SK-N-SH (cell line): ENCODE measurements around the gene HOXB5. TPM values are rescaled to one million over a fixed set of nuclear protein-coding genes. Genes with fewer than 3 reads are reported as not detected.

Source experiments
- CTCF ChIA-PET: fragments of 300-600, 350-600 bp; formaldehyde crosslinking; extraction: SDS; loops from one replicate; lab custom pipeline; 2021; lab: Yijun Ruan, JAX
- POLR2A ChIA-PET: fragments of 350-600 bp; sonication (Branson Sonifier 250); formaldehyde crosslinking; extraction: SDS; loops from one replicate; lab custom pipeline; 2020; ENCODE audit warnings: antibody characterized with exemption, inconsistent platforms; lab: Yijun Ruan, JAX
- DNase-seq: peaks from one replicate; pipeline ENCODE4 v3.0.0; 2012
- H2AFZ ChIP-seq: fragments of 200-600 bp; sonication (generic); 2 replicates; pipeline ENCODE4 v1.8.1; 2016; ENCODE audit warnings: antibody characterized with exemption, mild to moderate bottlenecking, low read depth
- H3F3A ChIP-seq: fragments of 200-600 bp; sonication (generic); replicated peaks from 2 replicates; pipeline ENCODE3; 2016; ENCODE audit warnings: antibody characterized with exemption, mild to moderate bottlenecking; ENCODE audit not compliant: insufficient read depth
- H3K27ac ChIP-seq, 2 experiments: fragments of 200-500 bp in 1 of 2; fragments of 200-600 bp in 1 of 2; sonication (Bioruptor generic) in 1 of 2; sonication (generic), shearing (Covaris generic) in 1 of 2; 2 replicates each; pipeline versions ENCODE4 v1.5.1 to v1.6.1; 2014 to 2016; ENCODE audit warnings: low read depth in 2 of 2, inconsistent platforms in 1 of 2, low read length in 1 of 2, mild to moderate bottlenecking in 1 of 2, mixed read lengths in 1 of 2
- H3K27me3 ChIP-seq: fragments of 200-600 bp; sonication (generic), shearing (Covaris generic); 2 replicates; pipeline ENCODE4 v1.6.1; 2016; ENCODE audit warnings: mixed run types; ENCODE audit not compliant: insufficient read depth
- H3K36me3 ChIP-seq, 2 experiments: fragments of 200-500 bp in 1 of 2; fragments of 200-600 bp in 1 of 2; sonication (Bioruptor generic) in 1 of 2; sonication (generic) in 1 of 2; replicated peaks in 1 of 2; 2 replicates each; pipeline versions ENCODE3 to v1.5.1; 2014 to 2016; ENCODE audit warnings: low read length in 1 of 2, mild to moderate bottlenecking in 1 of 2; ENCODE audit not compliant: insufficient read depth in 2 of 2, control insufficient read depth in 1 of 2
- H3K4me1 ChIP-seq, 2 experiments: fragments of 200-500 bp in 1 of 2; fragments of 200-600 bp in 1 of 2; sonication (Bioruptor generic) in 1 of 2; sonication (generic), shearing (Covaris generic) in 1 of 2; 2 replicates each; pipeline versions ENCODE4 v1.5.1 to v1.6.1; 2014 to 2016; ENCODE audit warnings: low read depth in 1 of 2, low read length in 1 of 2, mixed run types in 1 of 2; ENCODE audit not compliant: insufficient read depth in 2 of 2, control insufficient read depth in 1 of 2
- H3K4me2 ChIP-seq: fragments of 200-600 bp; sonication (generic), shearing (Covaris generic); 2 replicates; pipeline ENCODE4 v1.6.1; 2017; ENCODE audit warnings: mixed run types
- H3K4me3 ChIP-seq, 2 experiments: fragments of 200-500 bp in 1 of 2; fragments of 200-600 bp in 1 of 2; sonication (Bioruptor generic) in 1 of 2; sonication (generic), shearing (Covaris generic) in 1 of 2; 2 replicates each; pipeline versions ENCODE4 v1.5.1 to v1.8.1; 2014 to 2016; ENCODE audit warnings: low read depth in 2 of 2, inconsistent platforms in 1 of 2, low read length in 1 of 2, mild to moderate bottlenecking in 1 of 2, mixed read lengths in 1 of 2, moderate library complexity in 1 of 2
- H3K79me2 ChIP-seq: fragments of 200-600 bp; sonication (generic); 2 replicates; pipeline ENCODE4 v1.8.1; 2017; ENCODE audit warnings: mild to moderate bottlenecking; ENCODE audit not compliant: insufficient read depth
- H3K9ac ChIP-seq: fragments of 200-600 bp; sonication (generic); 2 replicates; pipeline ENCODE4 v1.6.1; 2017; ENCODE audit warnings: mixed run types
- H3K9me2 ChIP-seq: fragments of 200-600 bp; sonication (generic); 2 replicates; pipeline ENCODE4 v1.6.1; 2017; ENCODE audit warnings: mixed run types
- H3K9me3 ChIP-seq: fragments of 200-600 bp; sonication (generic); 2 replicates; pipeline ENCODE4 v1.6.1; 2017; ENCODE audit warnings: mixed run types, mild to moderate bottlenecking, moderate library complexity
- H4K20me1 ChIP-seq: fragments of 200-600 bp; sonication (generic); 2 replicates; pipeline ENCODE4 v1.6.1; 2017; ENCODE audit warnings: mild to moderate bottlenecking, mixed run types; ENCODE audit not compliant: insufficient read depth
- ELF1 ChIP-seq: IDR thresholded peaks from 2 replicates; pipeline ENCODE4 v1.4.0; 2012
- EZH2phosphoT487 ChIP-seq: fragments of 200-600 bp; sonication (generic); IDR thresholded peaks from 2 replicates; pipeline ENCODE4 v1.6.1; 2017; ENCODE audit warnings: low read depth, mixed run types, mild to moderate bottlenecking, antibody characterized with exemption, moderate library complexity, borderline replicate concordance
- NFIC ChIP-seq: IDR thresholded peaks from 2 replicates; pipeline ENCODE4 v1.4.0; 2012; ENCODE audit warnings: borderline replicate concordance
- NRF1 ChIP-seq: IDR thresholded peaks from 2 replicates; pipeline ENCODE4 v1.6.1; 2012; ENCODE audit warnings: low read depth, mild to moderate bottlenecking, low read length
- RAD21 ChIP-seq: IDR thresholded peaks from 2 replicates; pipeline ENCODE4 v1.6.1; 2012; ENCODE audit warnings: mild to moderate bottlenecking, low read length
- TAF1 ChIP-seq: IDR thresholded peaks from 2 replicates; pipeline ENCODE4 v1.6.1; 2012; ENCODE audit warnings: low read depth, mild to moderate bottlenecking, low read length, moderate library complexity, borderline replicate concordance
- TEAD4 ChIP-seq: IDR thresholded peaks from 2 replicates; pipeline ENCODE4 v1.4.0; 2012; ENCODE audit warnings: mild to moderate bottlenecking, borderline replicate concordance; ENCODE audit not compliant: insufficient read depth
- YY1 ChIP-seq: IDR thresholded peaks from 2 replicates; pipeline ENCODE4 v1.4.0; 2012; ENCODE audit warnings: low read depth, mild to moderate bottlenecking
- WGBS: methylation state at CpG from one replicate; pipeline ENCODE4 v1.1.6; 2017; ENCODE audit warnings: low lambda C conversion rate; 5-methylcytosine and 5-hydroxymethylcytosine counted together
- polyA plus RNA-seq, 3 experiments: library from polyadenylated mRNA; depleted of rRNA; stranded (reverse); fragments of >200 nt; gene quantifications; 2 replicates each; pipeline ENCODE4 v1.2.3, GENCODE V29; 2012
- TF ChIP-seq, protein P1 (sequence below): fragments of 150-350 bp; IDR thresholded peaks from 2 replicates; pipeline ENCODE4 v1.6.1; 2016; ENCODE audit warnings: mild to moderate bottlenecking, low read depth, low read length
- TF ChIP-seq, protein P2 (sequence below): IDR thresholded peaks from 2 replicates; pipeline ENCODE4; 2012
- TF ChIP-seq, protein P3 (sequence below): IDR thresholded peaks from 2 replicates; pipeline ENCODE4 v1.4.0; 2012; ENCODE audit warnings: low read depth, borderline replicate concordance

The HOXB5 gene
- polyA plus RNA-seq, 1 of the 3 experiments (the other 2 are of a cell fraction) = not detected

GRCh38 chr17:48555258-48556228 is 38.0 kb downstream of the HOXB5 start:
- CTCF ChIA-PET = interaction anchor here (1.3 to 2.0 kb wide), 3 partner anchors 38 to 203 kb away, joined by 3 to 10 read pairs (median 4); no protein-coding TSS in a partner anchor
- 0 out of 2 replicates have a peak overlapping the region, but pooled peaks have one; percentile 56 for H2AFZ ChIP-seq
- TF ChIP-seq TEAD4 = no peak
- TF ChIP-seq, protein P1, sequence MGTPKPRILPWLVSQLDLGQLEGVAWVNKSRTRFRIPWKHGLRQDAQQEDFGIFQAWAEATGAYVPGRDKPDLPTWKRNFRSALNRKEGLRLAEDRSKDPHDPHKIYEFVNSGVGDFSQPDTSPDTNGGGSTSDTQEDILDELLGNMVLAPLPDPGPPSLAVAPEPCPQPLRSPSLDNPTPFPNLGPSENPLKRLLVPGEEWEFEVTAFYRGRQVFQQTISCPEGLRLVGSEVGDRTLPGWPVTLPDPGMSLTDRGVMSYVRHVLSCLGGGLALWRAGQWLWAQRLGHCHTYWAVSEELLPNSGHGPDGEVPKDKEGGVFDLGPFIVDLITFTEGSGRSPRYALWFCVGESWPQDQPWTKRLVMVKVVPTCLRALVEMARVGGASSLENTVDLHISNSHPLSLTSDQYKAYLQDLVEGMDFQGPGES = no peak
- TF ChIP-seq NRF1 = no peak
- no peak for TF ChIP-seq TAF1
- TF ChIP-seq, protein P2, sequence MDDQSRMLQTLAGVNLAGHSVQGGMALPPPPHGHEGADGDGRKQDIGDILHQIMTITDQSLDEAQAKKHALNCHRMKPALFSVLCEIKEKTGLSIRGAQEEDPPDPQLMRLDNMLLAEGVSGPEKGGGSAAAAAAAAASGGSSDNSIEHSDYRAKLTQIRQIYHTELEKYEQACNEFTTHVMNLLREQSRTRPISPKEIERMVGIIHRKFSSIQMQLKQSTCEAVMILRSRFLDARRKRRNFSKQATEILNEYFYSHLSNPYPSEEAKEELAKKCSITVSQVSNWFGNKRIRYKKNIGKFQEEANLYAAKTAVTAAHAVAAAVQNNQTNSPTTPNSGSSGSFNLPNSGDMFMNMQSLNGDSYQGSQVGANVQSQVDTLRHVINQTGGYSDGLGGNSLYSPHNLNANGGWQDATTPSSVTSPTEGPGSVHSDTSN = peak; percentile 23; the same call in 1 of the 2 replicates
- no peak for TF ChIP-seq ELF1
- TF ChIP-seq RAD21 = no peak
- TF ChIP-seq EZH2phosphoT487 = peak; percentile 84; the same call in 1 of the 2 replicates
- TF ChIP-seq YY1 = no peak
- no peak for TF ChIP-seq NFIC
- DNase-seq = no peak
- POLR2A ChIA-PET = no interaction called here
- peaks cover 97% of the 10 kb centered on the region for H3K27me3 ChIP-seq
- H3F3A ChIP-seq = no peaks in the 10 kb centered on the region
- H3K9me3 ChIP-seq = no peaks in the 10 kb centered on the region
- H3K79me2 ChIP-seq = no peaks in the 10 kb centered on the region
- no peak overlapping the region for H3K9ac ChIP-seq
- no peak overlapping the region for H3K27ac ChIP-seq
- no peaks in the 10 kb centered on the region for H3K36me3 ChIP-seq
- H4K20me1 ChIP-seq = peaks cover 2% of the 10 kb centered on the region; the same call in 1 of the 2 replicates
- no peak overlapping the region for H3K4me3 ChIP-seq
- WGBS = 22% methylated on average over 36 of the region's 36 CpGs
- H3K4me2 ChIP-seq = peak overlapping the region; percentile 38; the same call in 1 of the 2 replicates
- H3K9me2 ChIP-seq = no peaks in the 10 kb centered on the region
- no peaks in the 10 kb centered on the region for H3K4me1 ChIP-seq

GRCh38 chr17:48554412-48555257 is 38.9 kb downstream of the HOXB5 start:
- WGBS = 7% methylated on average over 44 of the region's 44 CpGs
- Histone ChIP-seq H4K20me1 (peaks cover 2% of the 10 kb centered on the region; the same call in 1 of the 2 replicates), H3K27ac (no peak overlapping the region), H3K4me1 (no peaks in the 10 kb centered on the region), H3F3A (no peaks in the 10 kb centered on the region), H3K9ac (peak overlapping the region; percentile 16; the same call in 1 of the 2 replicates), H3K4me2 (peak overlapping the region; percentile 38; the same call in 1 of the 2 replicates), H3K9me2 (no peaks in the 10 kb centered on the region), H3K79me2 (no peaks in the 10 kb centered on the region), H2AFZ (0 out of 2 replicates have a peak overlapping the region, but pooled peaks have one; percentile 56), H3K4me3 (no peak overlapping the region), H3K36me3 (no peaks in the 10 kb centered on the region), H3K27me3 (peaks cover 97% of the 10 kb centered on the region), H3K9me3 (no peaks in the 10 kb centered on the region)
- ChIA-PET POLR2A (no interaction called here), CTCF (interaction anchor here (1.3 to 2.0 kb wide), 2 partner anchors 38 to 202 kb away, joined by 3 to 10 read pairs; no protein-coding TSS in a partner anchor)
- TF ChIP-seq EZH2phosphoT487 = peak; percentile 90; the same call in 1 of the 2 replicates
- TF ChIP-seq, protein P3, sequence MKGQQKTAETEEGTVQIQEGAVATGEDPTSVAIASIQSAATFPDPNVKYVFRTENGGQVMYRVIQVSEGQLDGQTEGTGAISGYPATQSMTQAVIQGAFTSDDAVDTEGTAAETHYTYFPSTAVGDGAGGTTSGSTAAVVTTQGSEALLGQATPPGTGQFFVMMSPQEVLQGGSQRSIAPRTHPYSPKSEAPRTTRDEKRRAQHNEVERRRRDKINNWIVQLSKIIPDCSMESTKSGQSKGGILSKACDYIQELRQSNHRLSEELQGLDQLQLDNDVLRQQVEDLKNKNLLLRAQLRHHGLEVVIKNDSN = no peak
- DNase-seq = no peak
